IPS DF 4.7 (cell line): Measurements from ENCODE around the gene CDKL5.

Experiments used
- DNase-seq: peaks from one replicate; pipeline ENCODE4 v3.0.0-alpha.2; 2013; ENCODE audit warnings: low spot score; ENCODE audit errors: extremely low read depth

Gene CDKL5

GRCh38 chrX:18643853-18644252 lies 218.4 kb downstream of the CDKL5 start:
- DNase-seq = no peak

GRCh38 chrX:18647621-18648020 lies 222.2 kb downstream of the CDKL5 start:
- DNase-seq = no peak

- DNase-seq = no peak
These were observed 224.1 kb downstream of the CDKL5 start for GRCh38 chrX:18649498-18649951.

- DNase-seq = no peak
These were observed 225.3 kb downstream of the CDKL5 start for GRCh38 chrX:18650662-18651061.

GRCh38 chrX:18652636-18653035 lies 227.2 kb downstream of the CDKL5 start:
- no peak for DNase-seq

- no peak for DNase-seq
These were observed 229.7 kb downstream of the CDKL5 start for GRCh38 chrX:18654875-18655836.

GRCh38 chrX:18661273-18661672 lies 235.9 kb downstream of the CDKL5 start:
- no peak for DNase-seq

GRCh38 chrX:18664947-18665346 lies 239.5 kb downstream of the CDKL5 start:
- no peak for DNase-seq

- DNase-seq = no peak
These were observed 241.2 kb downstream of the CDKL5 start for GRCh38 chrX:18666614-18667013.

- DNase-seq = no peak
These were observed 242.8 kb downstream of the CDKL5 start for GRCh38 chrX:18668071-18668835.

- DNase-seq = no peak
These were observed 246.6 kb downstream of the CDKL5 start, which contains the start of gene RS1 for GRCh38 chrX:18672008-18672407. TSS of gene RS1 (minus strand) at chrX:18672108. CDS start at chrX:18672068, 40 bp downstream.

GRCh38 chrX:18674417-18674787 lies 249.0 kb downstream of the CDKL5 start:
- DNase-seq = no peak

- DNase-seq = no peak
These were observed 249.7 kb downstream of the CDKL5 start for GRCh38 chrX:18674788-18675735.

GRCh38 chrX:18676050-18676449 lies 250.6 kb downstream of the CDKL5 start:
- no peak for DNase-seq

GRCh38 chrX:18676470-18676869 lies 251.1 kb downstream of the CDKL5 start:
- DNase-seq = no peak

GRCh38 chrX:18677161-18677869 lies 251.9 kb downstream of the CDKL5 start:
- DNase-seq = no peak

- DNase-seq = no peak
These were observed 256.6 kb downstream of the CDKL5 start for GRCh38 chrX:18681996-18682395.

GRCh38 chrX:18682979-18683387 lies 257.6 kb downstream of the CDKL5 start:
- DNase-seq = no peak

GRCh38 chrX:18687856-18688495 lies 262.6 kb downstream of the CDKL5 start:
- DNase-seq = no peak

GRCh38 chrX:18691431-18691830 lies 266.0 kb downstream of the CDKL5 start:
- no peak for DNase-seq
